OCI-M2 (cell line): Measurements from ENCODE around the gene CFAP107.
"Not testable (repeated sequence)": the region's sequence is repeated elsewhere in the genome, so short reads cannot be mapped to it uniquely, and the experiment has no call there.

ENCODE experiments used
- DNase-seq: peaks from one replicate; lab custom pipeline; 2025; ENCODE audit not compliant: unreplicated experiment; lab: John Stamatoyannopoulos, UW

Gene CFAP107

DNA sequence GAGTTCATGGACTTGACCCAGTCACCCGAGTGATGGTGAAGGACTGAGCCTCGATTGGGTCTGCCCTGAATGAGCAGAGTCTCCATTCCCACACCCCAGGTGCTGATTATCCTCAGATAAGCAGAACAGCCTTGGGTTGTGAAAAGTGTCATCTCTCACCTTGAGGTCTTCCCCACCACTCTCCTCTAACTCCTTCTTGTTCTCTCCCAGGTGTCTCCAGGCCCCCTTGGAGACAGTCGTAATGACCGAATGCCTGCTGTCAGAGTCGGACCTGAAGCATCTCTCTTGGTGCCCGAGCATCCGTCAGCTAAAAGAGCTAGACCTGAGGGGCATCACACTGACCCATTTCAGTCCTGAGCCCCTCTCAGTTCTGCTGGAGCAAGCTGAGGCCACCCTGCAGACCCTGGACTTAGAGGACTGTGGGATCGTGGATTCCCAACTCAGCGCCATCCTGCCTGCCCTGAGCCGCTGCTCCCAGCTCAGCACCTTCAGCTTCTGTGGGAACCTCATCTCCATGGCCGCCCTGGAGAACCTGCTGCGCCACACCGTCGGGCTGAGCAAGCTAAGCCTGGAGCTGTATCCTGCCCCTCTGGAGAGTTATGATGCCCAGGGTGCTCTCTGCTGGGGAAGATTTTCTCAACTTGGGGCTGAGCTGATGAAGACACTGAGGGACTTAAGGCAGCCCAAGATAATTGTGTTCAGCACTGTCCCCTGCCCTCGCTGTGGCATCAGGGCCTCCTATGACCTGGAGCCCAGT is 31.0 kb downstream of the CFAP107 start:
- DNase-seq, result no peak

DNA sequence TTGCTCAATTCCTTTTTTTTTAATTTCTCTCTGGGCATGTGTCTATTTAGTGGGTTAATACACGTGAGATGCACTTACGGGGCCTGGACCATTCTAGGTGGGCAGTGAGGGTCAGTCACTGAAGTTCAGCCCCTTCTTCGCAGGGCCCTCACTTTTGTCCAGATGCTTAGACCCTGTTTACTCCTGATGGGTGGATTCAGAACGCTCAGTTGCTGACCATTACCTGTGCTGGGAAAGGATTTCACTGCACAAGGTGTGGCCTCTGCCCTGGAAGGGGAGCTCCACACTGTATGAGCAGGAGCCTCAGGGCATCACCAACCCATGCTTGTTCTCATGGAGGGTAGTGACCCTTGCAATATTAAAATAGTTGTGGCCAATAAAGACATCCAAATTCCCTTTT is 32.1 kb downstream of the CFAP107 start:
- DNase-seq, result no peak

DNA sequence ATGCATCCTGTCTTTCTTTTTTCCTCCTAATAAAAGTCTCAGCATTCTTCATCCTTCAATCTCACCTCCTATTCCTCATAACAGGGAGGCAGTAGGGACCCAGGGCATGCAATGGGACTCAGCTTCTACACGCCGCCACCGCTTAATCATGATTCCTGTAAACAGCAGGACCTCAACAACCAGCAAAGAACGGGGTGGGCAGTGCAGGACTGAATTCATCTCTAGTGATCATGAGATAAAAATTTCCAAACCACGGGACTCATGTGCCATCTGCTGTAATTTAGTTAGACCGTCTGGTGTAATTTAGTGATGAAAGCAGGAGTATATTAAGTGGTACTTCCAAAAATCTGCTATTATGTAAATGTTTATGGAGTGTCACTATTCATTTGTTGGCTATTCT is 32.9 kb downstream of the CFAP107 start:
- DNase-seq, result no peak

DNA sequence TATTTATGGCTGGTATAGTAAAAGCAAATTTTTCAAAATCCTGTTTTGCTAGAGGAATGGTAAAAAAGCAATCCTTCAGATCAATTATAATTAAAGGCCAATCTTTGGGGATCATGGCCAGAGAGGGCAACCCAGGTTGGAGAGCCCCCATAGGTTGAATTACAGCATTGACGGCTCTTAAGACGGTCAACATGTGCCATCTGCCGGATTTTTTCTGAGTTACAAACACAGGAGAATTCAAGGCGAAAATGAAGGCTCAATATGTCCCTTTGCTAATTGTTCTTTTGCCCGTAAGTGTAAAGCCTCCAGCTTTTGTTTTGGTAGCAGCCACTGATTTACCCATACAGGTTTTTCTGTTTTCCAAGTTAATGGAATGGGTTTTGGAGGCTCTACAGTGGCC is 35.5 kb downstream of the CFAP107 start:
- not testable (repeated sequence) for DNase-seq

DNA sequence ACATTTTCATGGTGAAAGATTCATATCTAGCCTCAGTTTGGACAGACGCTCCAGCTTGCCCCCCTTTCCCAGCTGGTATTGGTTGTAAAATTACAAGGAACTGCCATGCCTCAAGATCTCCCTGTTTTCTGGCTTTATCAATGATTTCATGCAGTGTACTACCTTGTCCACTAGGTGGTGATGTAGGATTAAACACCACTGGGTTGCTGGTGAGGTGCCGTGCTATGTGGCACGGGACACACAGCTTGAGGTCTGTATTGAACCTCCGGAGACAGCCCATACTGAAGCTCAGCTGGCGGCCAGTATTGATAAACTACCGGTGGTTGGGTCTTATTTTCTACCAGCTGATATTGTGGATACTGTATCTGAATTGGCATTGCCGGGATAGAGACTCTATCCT is 37.8 kb downstream of the CFAP107 start:
- not testable (repeated sequence) for DNase-seq

DNA sequence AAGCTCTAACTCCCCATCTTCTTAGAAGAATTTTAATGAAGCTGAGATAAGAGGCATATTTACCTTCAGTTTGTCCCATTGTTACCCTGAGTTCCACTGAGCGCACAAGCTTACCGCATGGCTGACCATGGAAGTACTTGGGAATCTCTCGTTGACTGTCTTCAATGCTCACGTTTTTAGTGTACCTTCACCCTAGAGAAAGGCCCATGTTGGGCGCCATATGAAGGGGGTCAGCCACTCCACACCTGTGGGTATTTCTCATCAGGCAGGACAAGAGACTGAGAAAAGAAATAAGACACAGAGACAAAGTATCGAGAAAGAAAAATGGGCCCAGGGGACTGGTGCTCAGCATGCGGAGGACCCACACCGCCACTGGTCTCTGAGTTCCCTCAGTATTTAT is 38.7 kb downstream of the CFAP107 start:
- not testable (repeated sequence) for DNase-seq

DNA sequence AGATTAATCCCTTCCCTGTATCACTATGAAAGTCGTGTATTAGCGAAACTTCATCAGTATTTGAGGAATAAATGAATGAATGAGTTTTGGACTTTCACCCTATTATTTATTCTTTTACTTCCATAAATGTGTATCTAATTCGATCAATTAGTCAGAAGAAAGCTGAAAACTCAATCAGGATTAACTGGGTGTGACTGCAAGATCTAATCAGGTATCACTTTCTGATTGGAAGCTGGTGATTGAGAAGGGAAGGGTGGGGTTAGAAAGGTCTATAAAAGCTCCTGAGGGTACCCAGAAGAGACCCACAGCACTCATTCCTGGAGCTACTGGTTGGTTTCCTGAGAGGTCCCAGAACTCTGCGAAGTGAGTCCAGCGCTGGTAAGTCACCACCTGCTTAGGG is 45.1 kb downstream of the CFAP107 start, which contains the start of gene PRAMEF1:
Gene PRAMEF1, plus strand, starts transcription at position 301 of the 400 bp plus-strand sequence. CDS start 1,831 bp downstream, outside the sequence.
- DNase-seq, result not testable (repeated sequence)

DNA sequence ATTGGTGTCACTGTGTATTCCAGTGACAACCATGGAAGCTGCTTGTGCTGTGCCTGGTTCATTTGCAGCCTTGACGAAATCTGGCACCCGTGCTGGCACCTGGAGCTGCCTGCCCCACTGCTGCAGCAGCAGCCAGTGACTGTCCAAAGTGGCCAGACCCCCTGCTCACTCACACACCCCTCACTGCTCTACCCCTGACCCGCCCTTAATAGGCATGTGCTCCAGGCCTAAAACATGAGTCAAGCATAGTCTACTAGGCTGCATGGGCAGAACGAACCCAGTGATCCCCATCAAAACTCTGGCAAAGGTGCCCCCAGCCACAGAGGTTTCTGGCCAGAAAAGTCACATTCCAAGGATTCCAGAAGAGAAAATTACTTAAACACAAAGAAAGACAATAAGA is 52.9 kb downstream of the CFAP107 start:
- no peak for DNase-seq

DNA sequence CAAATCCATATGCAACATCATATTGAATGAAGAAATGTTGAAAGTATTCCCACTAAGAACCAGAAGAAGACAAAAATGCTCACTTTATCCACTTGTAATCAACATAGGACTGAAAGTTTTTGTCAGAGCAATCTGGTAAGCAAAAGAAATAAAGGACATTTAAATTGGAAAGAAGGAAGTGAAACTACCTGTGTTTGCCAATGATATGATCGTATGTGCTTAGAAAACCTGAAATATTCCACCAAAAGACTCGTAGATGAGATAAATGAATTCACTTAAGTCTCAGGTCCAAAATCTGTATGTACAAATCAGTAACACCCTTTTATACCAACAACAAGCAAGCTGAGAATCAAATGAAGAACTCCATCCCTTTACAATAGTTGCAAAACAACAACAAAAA is 53.7 kb downstream of the CFAP107 start:
- no peak for DNase-seq

DNA sequence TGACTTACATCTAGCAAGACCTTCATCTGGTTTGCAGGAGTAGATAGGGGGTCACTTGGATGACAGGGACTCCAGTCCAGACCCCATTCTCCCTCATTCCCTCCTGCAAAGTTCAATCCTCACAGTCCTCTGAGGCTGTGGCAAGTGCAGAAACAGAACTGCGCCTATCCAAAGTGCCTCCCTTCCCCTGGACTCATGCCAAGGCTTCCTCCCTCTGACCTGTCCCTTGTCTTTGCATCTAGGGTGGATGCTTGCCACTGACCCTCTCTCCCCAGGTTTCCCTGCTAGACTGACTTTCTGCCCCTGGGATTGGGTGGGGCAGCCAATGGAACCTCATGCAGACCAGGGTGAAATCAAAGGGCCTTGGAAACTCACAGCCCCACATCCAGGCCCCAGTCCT is 63.9 kb downstream of the CFAP107 start:
- no peak for DNase-seq

DNA sequence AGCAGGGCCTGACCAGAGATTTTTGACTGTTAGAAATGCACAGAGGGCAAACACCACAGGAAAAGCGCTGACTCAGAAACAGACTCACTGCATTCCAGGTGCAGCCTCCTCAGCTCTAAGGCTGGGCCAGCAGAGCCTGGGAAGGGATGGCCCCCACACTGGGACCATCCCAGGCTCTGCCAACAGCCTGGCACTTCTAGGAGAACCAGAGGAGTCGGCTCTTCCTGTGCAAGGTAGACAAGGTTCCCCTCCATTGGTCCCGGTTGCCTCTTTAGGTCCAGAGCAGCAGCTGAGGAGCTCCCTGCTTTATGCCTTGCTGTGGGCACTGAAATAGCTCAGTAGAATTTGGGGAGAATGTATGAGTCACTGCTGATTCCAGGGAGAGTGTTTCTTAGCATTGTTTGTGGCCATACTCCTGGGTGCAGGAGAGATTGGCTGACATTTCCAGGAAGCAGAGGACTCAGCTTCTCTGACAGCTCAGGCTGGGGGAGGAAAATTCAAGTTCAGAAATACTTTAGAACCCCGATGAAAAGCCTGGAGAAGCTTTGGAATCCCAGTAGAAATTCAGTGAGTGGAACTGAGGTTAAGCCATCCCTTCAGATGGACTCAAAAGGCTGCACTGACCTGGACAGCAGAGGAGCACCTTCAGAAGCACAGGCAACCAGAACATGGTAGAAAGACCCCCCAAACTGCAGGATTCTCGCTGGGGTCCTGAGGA is 64.8 kb downstream of the CFAP107 start:
- no peak for DNase-seq

DNA sequence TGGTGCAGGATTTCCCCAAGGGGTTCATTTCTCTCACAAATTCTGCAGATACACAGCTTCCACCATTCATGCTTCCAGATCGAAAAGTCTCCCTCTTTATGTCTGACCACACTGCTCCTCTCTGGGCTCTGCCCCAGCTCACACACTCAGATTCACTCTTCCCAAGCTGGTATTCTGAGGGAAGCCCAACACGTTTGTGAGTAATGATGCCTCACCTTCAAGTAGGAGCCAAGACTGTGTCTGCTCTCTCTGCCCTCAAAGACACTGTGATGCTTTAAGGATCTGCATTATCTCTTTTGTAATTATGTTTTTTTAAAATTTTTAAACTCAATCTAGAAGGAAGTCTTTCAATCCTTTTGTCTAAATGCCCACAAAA is 65.4 kb downstream of the CFAP107 start:
- DNase-seq, result no peak
